HG02852 (cell line): ENCODE data around the gene HYAL1.

Experiments used
- ATAC-seq: cut with Tn5 transposase; IDR thresholded peaks from one replicate; pipeline ENCODE4 v1.9.1; 2021; ENCODE audit warnings: mild to moderate bottlenecking, moderate library complexity; ENCODE audit not compliant: unreplicated experiment

HYAL1 gene, protein sequence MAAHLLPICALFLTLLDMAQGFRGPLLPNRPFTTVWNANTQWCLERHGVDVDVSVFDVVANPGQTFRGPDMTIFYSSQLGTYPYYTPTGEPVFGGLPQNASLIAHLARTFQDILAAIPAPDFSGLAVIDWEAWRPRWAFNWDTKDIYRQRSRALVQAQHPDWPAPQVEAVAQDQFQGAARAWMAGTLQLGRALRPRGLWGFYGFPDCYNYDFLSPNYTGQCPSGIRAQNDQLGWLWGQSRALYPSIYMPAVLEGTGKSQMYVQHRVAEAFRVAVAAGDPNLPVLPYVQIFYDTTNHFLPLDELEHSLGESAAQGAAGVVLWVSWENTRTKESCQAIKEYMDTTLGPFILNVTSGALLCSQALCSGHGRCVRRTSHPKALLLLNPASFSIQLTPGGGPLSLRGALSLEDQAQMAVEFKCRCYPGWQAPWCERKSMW

DNA sequence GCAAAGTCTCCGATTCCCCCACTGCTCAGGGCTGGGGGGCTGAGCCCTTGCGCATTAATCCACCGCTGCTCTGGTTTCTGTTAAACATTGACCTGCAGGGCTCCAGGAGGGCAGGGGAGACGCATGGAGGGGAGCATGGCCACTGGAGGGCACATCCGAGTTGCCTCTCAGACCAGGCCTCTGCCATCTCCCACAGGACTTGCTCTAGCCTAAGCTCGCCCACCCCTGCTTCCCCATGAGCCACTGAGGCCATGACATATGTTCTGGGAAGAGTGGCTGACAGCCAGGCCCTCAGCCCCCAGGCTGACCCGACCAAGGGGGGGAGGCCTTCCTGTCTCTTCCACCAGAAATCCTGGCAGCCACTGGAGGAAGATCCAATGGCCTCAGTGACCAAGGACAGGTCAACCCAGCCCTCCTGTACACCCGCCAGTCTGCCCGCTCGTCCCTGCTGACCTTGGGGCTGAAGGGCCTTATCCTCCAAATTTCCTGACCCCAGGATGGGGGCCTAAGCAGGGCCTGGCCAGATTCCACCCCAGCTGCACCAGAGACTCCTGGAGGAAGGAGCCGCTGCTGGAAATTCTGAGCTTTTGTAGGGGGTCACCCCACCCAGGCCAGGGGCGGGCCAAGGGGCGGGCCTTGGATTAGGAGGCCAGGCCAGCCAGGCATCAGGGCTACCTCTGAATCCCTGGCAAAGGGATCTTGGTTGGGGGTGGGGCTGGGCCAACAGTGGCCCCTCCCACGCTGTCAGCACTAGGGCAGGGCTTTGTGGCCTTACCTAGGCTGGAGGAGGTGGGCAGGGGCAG, at the start of gene HYAL1:
Gene HYAL1 (minus strand): TSS at position 562 of the 803 bp plus-strand sequence. CDS start 618 bp downstream, outside the sequence.
- ATAC-seq: no peak

DNA sequence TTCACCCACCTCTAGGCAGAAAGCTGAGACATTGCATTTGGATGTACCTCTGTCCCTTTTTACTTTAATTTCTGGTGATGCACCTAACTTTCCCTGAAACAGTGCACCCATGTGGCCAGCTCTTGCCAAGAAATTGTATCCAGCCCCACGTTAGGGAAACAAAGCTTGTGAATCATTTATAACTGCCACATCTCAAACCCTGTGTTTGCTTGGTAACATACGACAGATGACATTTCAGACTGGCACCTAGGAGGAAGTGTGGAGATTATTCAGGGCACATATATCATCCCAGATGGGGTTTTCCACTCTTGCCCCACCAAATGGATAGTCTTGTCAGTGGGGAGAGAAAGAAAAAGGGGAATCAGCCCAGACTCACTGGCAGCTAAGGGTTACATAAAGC, 49.4 kb upstream of the HYAL1 start:
- no peak for ATAC-seq

DNA sequence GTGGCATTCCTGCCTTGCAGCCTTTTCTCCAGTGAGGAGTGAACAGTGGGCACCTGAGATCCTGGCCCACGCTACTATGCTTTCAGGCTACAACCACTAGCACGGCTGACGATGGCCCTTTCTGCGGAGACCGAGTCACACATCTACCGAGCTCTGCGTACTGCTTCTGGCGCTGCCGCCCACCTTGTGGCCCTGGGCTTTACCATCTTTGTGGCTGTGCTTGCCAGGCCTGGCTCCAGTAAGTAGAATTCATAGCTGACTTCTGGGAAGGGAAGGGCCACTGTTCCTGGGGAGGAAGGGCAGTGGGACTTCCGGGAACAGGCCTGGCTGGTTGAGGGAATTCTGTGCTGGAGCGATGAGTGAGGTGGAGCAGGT, 47.9 kb upstream of the HYAL1 start:
- ATAC-seq: no peak

DNA sequence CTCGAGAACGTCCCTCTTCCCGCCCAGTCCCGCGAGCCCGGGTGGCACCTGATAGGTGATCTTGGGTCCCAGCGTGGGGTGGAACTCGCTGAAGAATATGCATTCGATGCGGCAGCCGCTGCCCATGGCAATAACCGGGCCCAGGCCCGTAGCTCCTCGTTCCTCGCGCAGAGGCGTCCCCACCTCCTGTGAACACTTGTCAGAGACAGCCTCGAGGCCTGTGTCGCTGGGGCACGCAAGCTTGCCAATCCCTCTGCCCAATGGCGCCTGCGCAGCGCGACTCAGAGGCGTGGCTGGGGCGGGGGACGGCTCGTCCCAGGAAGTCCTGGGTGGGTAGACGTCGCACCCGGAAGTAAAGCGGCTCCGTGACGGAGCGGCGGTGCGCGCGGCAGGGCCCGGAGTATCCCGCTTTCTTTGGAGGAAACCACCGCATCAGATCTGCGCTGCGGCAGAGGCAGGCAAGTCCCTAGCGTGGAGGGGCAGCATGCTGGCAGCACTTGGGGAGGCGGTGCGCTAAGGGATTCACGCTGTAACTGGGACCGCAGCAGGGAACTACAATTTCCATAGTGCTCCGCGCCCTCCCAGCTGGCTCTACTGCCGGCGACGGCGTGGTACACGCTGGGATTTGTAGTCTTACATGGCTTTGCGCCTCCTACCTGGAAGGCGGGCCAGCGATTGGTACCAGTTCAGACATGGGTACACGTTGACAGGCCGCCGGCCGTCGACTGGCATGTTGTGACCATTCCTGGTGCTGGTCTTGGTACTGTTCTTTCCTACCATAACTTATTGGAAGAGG, 47.4 kb upstream of the HYAL1 start, which contains the start of the genes CYB561D2 and NPRL2:
Gene CYB561D2 (plus strand): TSS at position 336 of the 796 bp plus-strand sequence. CDS start 572 bp downstream, outside the sequence.
Gene NPRL2 (minus strand): TSS at position 249 of the 796 bp plus-strand sequence. CDS start 123 bp downstream, at position 126.
- ATAC-seq: peak; percentile 85

DNA sequence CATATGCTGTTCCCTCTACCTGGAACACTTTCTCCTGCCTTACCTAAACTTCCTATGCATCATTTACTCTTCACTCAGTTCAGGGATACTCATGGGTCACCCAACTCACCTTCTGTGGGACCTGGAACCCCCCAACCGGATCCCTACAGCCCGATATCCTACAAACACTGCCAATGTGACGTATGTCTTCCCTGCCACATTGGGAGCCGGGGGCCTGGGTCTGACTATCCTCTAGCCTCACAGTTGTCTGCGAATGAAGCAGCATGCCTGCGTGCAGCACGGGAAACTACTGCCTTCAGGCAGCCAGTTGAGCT, 46.8 kb upstream of the HYAL1 start:
- no peak for ATAC-seq

DNA sequence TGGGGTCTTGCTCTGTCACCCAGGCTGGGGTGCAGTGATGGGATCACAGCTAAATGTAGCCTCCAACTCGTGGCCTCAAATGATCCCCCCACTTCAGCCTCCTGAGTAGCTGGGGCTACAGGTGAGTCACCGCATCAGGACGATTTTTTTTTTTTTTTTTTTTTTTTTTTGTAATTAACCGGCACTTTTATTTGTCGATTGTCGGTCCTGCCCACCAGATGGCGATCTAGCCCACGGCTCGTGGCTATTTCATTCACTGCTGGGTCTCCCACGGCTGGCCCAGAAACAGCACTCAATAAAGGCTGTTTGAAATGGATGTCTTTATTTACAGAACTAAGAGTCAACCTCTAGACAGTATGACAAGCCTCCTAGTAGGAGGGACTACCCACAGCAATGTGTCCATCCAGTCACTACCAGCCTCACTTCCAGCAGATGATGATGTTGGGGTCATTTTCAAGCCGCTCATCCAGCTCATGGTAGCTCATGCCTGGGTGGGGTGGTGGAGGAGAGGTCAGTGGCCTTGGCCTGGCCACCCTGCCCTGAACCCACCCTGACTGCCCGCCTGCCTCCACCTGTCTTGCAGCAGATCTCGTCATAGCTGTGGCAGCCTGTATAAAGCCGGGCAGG, 43.9 kb upstream of the HYAL1 start:
- no peak for ATAC-seq

DNA sequence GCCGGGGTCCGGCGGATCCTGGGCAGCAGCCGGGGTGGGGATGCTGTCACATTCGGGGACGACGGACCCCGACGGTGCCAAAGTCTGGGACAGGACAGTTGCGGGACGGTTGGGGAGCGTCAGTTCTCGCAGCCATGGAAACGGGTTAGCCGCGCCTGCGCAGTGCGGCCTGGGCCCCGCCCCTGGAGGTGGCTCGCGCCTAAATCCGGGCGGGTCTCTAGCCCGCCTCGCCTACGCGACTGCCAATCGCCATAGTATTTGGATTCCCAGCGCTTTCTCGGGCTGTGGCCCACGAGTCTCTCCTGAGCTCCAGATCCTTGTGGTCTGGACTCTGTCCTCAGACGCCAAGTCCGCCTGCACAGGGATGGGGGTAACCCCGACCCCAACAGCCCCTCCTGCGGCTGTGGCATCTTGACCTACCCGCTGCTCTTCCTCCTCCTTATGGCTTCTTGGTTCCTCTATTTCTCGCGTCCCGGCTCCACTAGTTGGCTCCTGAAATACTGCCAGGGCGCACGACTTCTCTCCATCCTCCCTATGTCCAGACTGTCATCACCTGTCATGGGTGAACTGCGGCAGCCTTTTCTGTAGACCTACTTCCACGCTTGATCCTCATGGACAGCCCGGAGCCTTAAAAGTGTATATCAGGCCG, 42.3 kb upstream of the HYAL1 start, which contains the start of gene ZMYND10:
Gene ZMYND10 (minus strand): TSS at position 147 of the 649 bp plus-strand sequence. CDS start 153 bp downstream, outside the sequence.
- no peak for ATAC-seq

DNA sequence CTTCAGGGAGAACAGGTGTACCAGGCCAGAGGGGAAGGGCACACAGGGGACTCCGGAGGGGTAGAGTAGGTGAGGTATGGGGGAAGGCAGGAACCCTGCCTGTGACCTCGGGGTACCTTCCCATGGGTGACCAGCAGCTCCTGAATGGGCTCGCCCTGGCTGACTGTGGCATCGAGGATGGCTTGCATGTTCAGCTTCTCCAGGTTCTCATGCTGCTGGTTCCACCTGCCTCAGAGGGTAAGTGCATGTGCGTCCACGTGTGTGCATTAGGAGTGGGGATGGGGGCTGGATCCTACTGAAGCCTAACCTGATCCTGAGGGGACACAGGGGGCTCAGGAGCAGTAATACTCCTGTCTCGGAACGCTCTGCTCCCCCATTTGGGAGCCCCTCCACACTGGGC, 41.6 kb upstream of the HYAL1 start:
- ATAC-seq: no peak

DNA sequence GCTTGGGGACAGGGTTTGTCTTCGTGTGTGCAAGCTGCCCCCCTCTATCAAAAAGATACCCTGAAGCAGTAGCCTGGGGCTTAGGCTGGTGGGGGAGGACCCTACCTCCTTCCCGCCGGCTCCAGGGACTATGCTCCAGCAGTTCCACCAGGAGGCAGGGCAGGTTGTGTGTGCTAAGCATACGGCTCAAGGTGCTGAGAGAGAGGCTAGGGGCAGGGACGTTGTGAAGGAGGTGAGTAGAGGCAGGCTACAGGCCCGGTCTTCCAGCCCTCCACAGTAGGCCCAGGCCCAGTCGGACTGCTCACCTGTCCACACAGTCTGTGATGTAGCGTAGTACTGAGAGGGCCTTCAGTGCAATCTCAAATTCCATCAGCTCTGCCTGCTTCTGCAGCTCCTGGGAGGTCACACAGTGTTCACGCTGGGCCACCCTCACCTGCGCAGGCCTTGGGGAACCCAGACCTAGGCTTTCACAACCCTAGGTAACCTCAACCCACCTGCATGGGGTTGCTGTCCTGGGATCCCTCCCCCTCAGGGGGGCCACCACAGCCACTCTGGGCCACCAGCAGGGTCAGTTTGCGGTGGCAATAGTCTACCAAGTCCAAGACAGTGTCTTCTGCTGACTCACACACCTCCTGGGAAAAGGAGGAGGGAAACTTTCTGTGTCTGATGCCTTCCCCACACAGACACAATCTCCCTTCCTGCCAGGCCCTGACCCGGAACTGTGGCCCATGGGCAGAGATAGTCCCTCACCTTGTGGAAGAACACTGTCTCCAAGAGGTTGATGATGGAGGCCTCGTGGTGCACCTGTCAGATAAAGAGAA, 39.6 kb upstream of the HYAL1 start:
- no peak for ATAC-seq

DNA sequence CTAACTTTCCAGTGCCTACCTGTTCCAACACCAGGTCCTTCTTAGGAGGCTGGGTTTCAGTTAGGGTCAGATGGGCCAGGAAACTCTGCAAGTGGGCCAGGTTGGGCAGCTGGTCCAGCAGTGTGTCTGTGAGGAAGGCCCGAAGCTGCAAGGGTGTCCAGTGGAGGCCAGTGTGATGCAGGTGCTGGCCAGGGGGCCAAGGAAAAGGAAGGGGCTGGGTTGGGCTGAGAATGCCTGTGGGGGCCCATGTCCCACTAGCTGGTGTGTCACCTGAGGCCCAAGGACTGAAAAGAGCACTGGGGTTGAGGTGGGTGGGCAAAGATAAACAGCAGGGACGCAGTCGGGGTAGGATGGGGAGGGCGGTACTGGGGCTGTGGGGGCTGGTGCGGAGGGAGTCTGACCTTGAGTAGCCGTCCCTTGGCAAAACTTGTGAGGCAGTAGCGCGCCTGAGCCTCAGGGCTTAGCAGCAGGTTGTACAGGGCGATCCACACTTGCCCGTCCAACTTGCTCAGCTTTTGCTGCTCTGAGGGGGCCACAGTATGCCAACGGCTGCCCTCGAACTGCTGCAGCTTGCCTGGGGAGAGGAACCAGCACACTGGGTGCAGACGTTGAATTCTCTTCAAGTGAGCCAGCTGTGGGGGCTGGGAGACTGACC, 38.7 kb upstream of the HYAL1 start:
- no peak for ATAC-seq

DNA sequence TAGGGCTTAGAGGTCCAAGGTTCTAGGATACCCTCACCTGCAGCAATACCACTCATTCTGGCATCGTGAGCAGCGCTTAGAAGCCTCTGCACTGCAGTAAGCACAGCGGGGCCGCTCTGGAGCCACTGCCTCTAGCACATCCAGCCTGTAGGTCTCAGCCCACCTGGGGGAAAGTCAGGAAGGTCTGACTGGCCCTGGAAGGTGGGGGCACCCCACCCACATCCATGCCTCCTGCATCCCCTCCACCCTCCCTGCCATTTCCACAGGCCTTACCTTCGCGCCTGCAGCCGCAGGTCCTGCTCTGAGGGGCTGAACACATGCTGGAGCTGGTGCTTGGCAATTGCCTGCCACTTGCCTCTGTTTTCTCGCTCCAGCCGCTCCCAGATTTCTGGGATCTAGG, 38.2 kb upstream of the HYAL1 start:
- ATAC-seq: no peak

DNA sequence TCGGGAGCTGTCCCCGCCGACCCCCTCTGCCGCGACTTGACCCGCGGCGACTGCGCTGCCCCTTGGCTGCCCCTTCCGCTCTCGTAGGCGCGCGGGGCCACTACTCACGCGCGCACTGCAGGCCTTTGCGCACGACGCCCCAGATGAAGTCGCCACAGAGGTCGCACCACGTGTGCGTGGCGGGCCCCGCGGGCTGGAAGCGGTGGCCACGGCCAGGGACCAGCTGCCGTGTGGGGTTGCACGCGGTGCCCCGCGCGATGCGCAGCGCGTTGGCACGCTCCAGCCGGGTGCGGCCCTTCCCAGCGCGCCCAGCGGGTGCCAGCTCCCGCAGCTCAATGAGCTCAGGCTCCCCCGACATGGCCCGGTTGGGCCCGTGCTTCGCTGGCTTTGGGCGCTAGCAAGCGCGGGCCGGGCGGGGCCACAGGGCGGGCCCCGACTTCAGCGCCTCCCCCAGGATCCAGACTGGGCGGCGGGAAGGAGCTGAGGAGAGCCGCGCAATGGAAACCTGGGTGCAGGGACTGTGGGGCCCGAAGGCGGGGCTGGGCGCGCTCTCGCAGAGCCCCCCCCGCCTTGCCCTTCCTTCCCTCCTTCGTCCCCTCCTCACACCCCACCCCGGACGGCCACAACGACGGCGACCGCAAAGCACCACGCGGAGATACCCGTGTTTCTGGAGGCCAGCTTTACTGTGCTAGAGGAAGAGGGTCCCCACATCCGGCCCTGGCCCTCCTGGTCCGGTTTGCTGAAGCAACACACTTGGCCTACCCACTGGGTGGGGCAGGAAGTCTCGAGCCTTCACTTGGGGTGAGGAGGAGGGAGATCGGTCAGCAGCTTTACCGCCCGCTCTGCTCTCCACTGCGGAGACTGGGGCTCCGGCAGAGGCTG, 37.3 kb upstream of the HYAL1 start, which contains the start of gene RASSF1:
Gene RASSF1 (minus strand): TSS at position 389 of the 882 bp plus-strand sequence. CDS start 31 bp downstream, at position 358.
- no peak for ATAC-seq

DNA sequence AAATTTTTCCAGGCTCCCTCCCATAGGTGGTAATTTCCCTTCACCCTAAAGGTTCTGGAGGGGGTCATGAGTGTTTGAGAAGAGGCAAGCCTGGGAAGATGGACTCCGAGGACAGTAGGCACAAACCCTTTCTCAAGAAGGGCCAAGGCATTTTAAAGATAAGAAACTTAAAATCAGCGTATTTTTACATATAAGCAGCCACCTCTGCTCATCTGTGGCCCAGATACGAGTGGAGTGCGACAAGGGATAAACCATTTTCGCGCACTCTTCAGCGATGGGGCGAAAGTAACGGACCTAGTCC, 36.7 kb upstream of the HYAL1 start:
- ATAC-seq: no peak

DNA sequence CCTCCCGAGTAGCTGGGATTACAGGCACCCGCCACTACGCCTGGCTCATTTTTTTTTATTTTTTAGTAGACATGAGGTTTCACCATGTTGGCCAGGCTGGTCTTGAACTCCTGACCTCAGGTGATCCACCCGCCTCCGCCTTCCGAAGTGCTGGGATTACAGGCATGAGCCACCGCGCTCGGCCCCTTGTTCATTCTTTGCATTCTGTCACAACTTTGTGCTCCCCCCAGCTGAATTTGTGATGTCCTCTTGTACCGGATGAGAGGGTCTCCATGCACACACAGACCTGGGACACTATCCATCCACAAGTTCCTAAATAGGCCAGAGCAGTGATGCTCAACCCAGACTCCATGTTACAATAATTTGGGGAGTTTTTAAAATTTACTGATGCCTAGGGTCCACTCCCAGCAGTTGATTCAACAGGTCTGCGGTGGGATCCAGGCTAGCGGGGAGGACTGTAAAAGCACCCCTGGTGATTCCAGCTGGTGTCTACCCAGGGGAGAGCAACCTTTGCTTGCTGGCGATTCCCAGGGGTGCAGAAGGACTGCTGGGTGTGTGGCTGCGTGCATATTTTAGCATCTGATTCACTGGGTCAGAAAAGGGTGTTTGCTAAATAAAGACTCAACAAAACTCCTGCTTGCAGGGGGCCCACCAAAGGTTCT, 36.2 kb upstream of the HYAL1 start:
- ATAC-seq: no peak

DNA sequence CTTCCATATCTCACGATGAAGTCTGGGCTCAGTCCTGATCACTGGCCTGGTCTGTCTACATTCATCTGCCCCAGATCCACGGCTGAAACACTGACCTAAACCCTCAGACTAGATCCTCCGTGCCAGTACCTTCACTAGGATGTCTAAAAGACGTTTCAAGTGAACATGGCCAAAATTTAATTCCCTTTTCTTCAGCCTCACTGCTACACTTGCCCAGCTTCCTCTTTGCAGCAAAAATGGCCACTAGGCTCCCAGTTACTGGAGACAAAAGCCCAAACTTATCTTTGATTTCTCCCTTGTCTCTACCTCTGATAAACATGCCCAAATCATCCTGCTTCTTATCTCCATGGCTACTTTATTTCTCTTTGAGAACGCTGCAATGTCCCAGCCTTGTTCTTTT, 35.6 kb upstream of the HYAL1 start:
- no peak for ATAC-seq

DNA sequence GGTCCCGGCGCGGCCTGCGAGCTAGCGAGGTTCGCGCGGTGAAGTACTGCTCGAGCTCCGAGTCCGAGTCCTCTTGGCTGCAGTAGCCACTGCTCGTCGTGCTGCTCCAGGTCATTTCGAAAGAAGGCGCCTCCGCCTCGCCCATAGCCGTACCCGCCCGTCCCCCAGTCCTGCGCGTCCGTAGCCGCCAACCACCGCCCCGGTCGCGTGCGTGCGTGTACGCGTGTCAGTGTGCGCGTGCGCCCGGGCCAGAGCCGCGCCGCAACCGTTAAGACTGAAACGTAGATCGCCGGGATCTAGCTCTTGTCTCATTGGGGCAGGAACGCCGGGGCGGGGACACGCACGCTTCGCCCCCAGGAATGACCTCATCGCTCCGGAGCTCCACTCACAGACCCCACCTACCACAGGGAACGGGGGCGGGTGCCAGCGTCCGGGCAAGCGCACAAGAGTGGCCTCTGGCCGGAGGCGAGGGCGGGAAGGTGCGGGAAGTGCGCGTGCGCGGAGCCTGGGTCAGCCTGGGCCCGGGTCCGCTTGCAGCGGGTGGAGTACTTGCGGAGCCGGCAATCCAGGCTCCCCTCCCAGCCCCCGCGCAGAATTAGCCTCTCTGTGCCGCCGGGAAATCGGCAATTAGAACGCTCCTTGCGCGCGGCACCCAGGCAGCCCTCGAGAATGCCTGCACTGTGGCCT, 33.9 kb upstream of the HYAL1 start:
- peak; percentile 73 for ATAC-seq
